Measurements from ENCODE around the gene EPHA8. TPM values are rescaled to one million over a fixed set of nuclear protein-coding genes. Genes with fewer than 3 reads are reported as not detected.

The EPHA8 gene
- total RNA-seq, 2 experiments from 2014 or later, result not detected

DNA sequence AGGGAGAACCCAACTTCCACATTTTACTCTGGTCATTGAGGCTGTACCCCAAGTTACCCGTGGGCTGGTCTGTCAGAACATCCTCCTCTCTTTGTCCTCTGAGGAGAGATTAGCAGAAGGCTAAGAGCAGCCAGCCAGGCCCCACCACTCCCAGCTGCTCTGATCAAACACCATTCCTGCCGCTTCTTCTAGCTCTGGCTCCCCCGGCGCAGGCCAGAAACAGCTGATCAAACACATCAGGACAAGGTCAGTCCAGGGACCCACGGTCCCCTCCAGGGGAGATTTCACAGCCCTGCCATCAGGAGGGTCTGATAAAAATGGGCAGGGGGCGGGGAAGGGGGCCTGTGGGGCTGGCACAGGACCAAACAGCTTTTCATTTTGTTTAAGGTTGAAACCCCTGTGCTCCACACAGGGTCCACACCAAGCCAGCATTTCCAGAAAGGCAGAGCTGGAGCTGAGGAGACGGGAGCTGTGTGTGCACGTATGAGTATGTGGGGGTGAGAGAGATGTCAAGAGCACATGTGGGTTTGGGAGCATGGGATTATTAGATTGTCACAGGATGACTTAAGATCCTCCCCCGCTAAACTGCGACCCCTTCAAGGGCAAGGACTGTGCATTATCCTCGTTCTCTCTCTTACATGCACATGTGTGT is 29.9 kb upstream of the EPHA8 start:
- ChIA-PET CTCF (no interaction called here), POLR2A (no interaction called here)
- Mint-ChIP-seq H3K36me3 (ENCODE audit: low read depth) (peaks cover 19% of the 10 kb centered on the region), H3K4me3 (no peak overlapping the region), H3K4me1 (ENCODE audit: low read depth) (no peaks in the 10 kb centered on the region), H3K9me3 (no peaks in the 10 kb centered on the region), H3K27me3 (no peaks in the 10 kb centered on the region), H3K27ac (no peak overlapping the region)
- intact Hi-C loops (cut with DNase I, micrococcal nuclease), result no loop called here
- DNase-seq (no peak), ATAC-seq (ENCODE audit: poor library complexity) (no peak)
- Histone ChIP-seq H3K36me3 (ENCODE audit: insufficient read depth, low read length) (peaks cover 6% of the 10 kb centered on the region), H3K9me3 (ENCODE audit: control insufficient read depth in 1 of 2, insufficient read depth in 1 of 2, low read length in 2 of 2) (no peaks in the 10 kb centered on the region), H3K4me1 (ENCODE audit: insufficient read depth, low read length) (peaks cover under 1% of the 10 kb centered on the region), H3K27ac (ENCODE audit: low read depth in 1 of 2, low read length in 2 of 2) (no peak overlapping the region), H3K4me3 (ENCODE audit: low read length) (no peak overlapping the region), H3K27me3 (ENCODE audit: control insufficient read depth in 1 of 2, insufficient read depth in 2 of 2, low read length in 2 of 2) (no peaks in the 10 kb centered on the region)
- TF ChIP-seq CTCF (IDR thresholded peaks at IDR 0.05), result no peak

GRCh38 chr1:22534951-22535350 is 28.3 kb upstream of the EPHA8 start:
- H3K4me1 ChIP-seq (ENCODE audit: insufficient read depth, low read length), result peaks cover 6% of the 10 kb centered on the region
- H3K27me3 ChIP-seq (ENCODE audit: control insufficient read depth in 1 of 2, insufficient read depth in 2 of 2, low read length in 2 of 2), result no peaks in the 10 kb centered on the region
- no peak overlapping the region for H3K4me3 ChIP-seq (ENCODE audit: low read length)
- no peak for DNase-seq
- intact Hi-C loops (cut with DNase I, micrococcal nuclease), result no loop called here
- POLR2A ChIA-PET, result no interaction called here
- Mint-ChIP-seq H3K27ac (no peak overlapping the region), H3K27me3 (no peaks in the 10 kb centered on the region), H3K4me1 (ENCODE audit: low read depth) (peaks cover 9% of the 10 kb centered on the region), H3K4me3 (no peak overlapping the region), H3K9me3 (no peaks in the 10 kb centered on the region), H3K36me3 (ENCODE audit: low read depth) (peaks cover 9% of the 10 kb centered on the region)
- TF ChIP-seq CTCF (IDR thresholded peaks at IDR 0.05), result no peak
- CTCF ChIA-PET, result no interaction called here
- no peak overlapping the region for H3K27ac ChIP-seq (ENCODE audit: low read depth in 1 of 2, low read length in 2 of 2)
- no peaks in the 10 kb centered on the region for H3K9me3 ChIP-seq (ENCODE audit: control insufficient read depth in 1 of 2, insufficient read depth in 1 of 2, low read length in 2 of 2)
- no peak for ATAC-seq (ENCODE audit: poor library complexity)
- peaks cover 6% of the 10 kb centered on the region for H3K36me3 ChIP-seq (ENCODE audit: insufficient read depth, low read length)

DNA sequence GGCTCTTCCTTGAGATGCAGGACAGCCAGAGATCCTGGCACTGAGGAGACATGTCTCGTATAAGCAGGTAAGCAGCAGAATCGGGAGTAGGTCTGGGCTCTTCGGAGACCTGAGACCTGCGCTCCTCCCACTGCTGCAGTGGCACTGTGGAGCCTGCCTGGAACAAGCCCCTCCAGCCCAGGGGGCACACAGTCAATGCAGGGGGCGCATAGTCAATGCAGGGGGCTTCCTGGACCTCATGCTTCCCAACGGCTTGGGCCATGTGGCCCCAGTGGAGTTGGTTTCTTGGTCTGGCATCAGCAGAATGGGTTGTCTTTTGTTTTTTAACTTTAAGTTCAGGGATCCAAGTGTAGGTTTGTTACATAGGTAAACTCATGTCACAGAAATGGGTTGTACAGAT is 27.9 kb upstream of the EPHA8 start:
- Histone ChIP-seq H3K36me3 (ENCODE audit: insufficient read depth, low read length) (peaks cover 6% of the 10 kb centered on the region), H3K9me3 (ENCODE audit: control insufficient read depth in 1 of 2, insufficient read depth in 1 of 2, low read length in 2 of 2) (no peaks in the 10 kb centered on the region), H3K27me3 (ENCODE audit: control insufficient read depth in 1 of 2, insufficient read depth in 2 of 2, low read length in 2 of 2) (no peaks in the 10 kb centered on the region), H3K4me3 (ENCODE audit: low read length) (no peak overlapping the region), H3K4me1 (ENCODE audit: insufficient read depth, low read length) (peaks cover 6% of the 10 kb centered on the region), H3K27ac (ENCODE audit: low read depth in 1 of 2, low read length in 2 of 2) (no peak overlapping the region)
- TF ChIP-seq CTCF (IDR thresholded peaks at IDR 0.05), result no peak
- H3K27ac Mint-ChIP-seq, result no peak overlapping the region
- no peaks in the 10 kb centered on the region for H3K27me3 Mint-ChIP-seq
- H3K9me3 Mint-ChIP-seq, result no peaks in the 10 kb centered on the region
- no peak for ATAC-seq (ENCODE audit: poor library complexity)
- intact Hi-C loops (cut with DNase I, micrococcal nuclease), result no loop called here
- CTCF ChIA-PET, result no interaction called here
- POLR2A ChIA-PET, result no interaction called here
- H3K4me3 Mint-ChIP-seq, result no peak overlapping the region
- DNase-seq, result no peak
- peaks cover 6% of the 10 kb centered on the region for H3K36me3 Mint-ChIP-seq (ENCODE audit: low read depth)
- peaks cover 9% of the 10 kb centered on the region for H3K4me1 Mint-ChIP-seq (ENCODE audit: low read depth)

Measured in CD4-positive, alpha-beta T cell (primary cell).